Colonic mucosa (tissue), 4 donors: Measurements from ENCODE around the gene EVI5. TPM values are rescaled to one million over a fixed set of nuclear protein-coding genes. Genes with fewer than 3 reads are reported as not detected.
"Not testable (repeated sequence)": the region's sequence is repeated elsewhere in the genome, so short reads cannot be mapped to it uniquely, and the experiment has no call there.

Experiments
- DNase-seq: peaks from one replicate; pipeline ENCODE4 v3.0.0-alpha.2; 2020
- H3K27ac ChIP-seq: fragments of 200-600 bp; one replicate; pipeline ENCODE4 v1.8.0; 2021
- H3K27me3 ChIP-seq: fragments of 200-600 bp; one replicate; pipeline ENCODE4 v1.8.0; 2021
- H3K36me3 ChIP-seq: fragments of 200-600 bp; one replicate; pipeline ENCODE4 v1.8.0; 2021
- H3K4me1 ChIP-seq: fragments of 200-600 bp; one replicate; pipeline ENCODE4 v1.8.0; 2021; ENCODE audit warnings: mild to moderate bottlenecking
- H3K4me3 ChIP-seq: fragments of 200-600 bp; one replicate; pipeline ENCODE4 v1.8.0; 2021
- H3K9ac ChIP-seq, 2 donors: one replicate each; pipeline ENCODE4 v1.7.0; 2013; ENCODE audit warnings: control low read depth in 2 of 2, low read depth in 2 of 2, low read length in 2 of 2
- H3K9me3 ChIP-seq: fragments of 200-600 bp; one replicate; pipeline ENCODE4 v1.8.0; 2021
- intact Hi-C: fragments of 100-400 bp; cut with DNase I; formaldehyde crosslinking; loops from one replicate; pipeline ENCODE4 v1.14.1; 2022
- total RNA-seq, 2 donors: library from RNA; stranded (reverse); fragmentation: NEBNext Ultra II Directional in 1 of 2; extraction: Animal tissue kit (Norgen Biotek cat#: 25700) in 1 of 2; gene quantifications; one replicate each; pipeline ENCODE4 v1.2.1, GENCODE V29; 2021
- TF ChIP-seq, protein P1 (sequence below): fragments of 200-600 bp; IDR thresholded peaks from one replicate; pipeline ENCODE4 v1.8.0; 2022; ENCODE audit warnings: antibody characterized with exemption, mild to moderate bottlenecking
- donor health status: healthy.
- donor health status: DM: no; HTN: no; CAD: no.
- donor health status: DM: no; HTN: no; CAD: no.

The EVI5 gene
- total RNA-seq, 2 donors from 2014 or later: 23.9 to 29.0 TPM

DNA sequence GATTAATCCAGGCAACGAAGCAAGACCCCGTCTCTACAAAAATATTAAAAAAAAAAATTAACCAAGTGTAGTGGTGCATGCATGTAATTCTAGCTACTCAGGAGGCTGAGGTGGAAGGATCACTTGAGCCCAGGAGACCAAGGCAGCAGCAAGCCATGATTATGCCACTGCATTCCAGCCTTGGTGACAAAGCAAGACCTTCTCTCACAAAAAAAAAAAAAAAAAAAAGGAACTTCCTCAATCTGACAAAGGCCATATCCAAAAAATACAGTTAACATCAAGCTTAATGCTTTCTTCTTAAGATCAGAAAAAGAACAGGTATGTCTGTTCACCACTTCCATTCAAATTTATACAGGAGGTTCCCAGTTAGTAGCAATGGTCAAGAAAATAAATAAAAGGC lies 54.4 kb downstream of the EVI5 start:
- Histone ChIP-seq H3K4me3 (no peak overlapping the region), H3K9me3 (no peaks in the 10 kb centered on the region), H3K4me1 (no peaks in the 10 kb centered on the region), H3K9ac (no peak overlapping the region), H3K36me3 (no peaks in the 10 kb centered on the region), H3K27ac (no peak overlapping the region), H3K27me3 (no peaks in the 10 kb centered on the region)
- intact Hi-C loops: no loop called here
- TF ChIP-seq, protein P1, sequence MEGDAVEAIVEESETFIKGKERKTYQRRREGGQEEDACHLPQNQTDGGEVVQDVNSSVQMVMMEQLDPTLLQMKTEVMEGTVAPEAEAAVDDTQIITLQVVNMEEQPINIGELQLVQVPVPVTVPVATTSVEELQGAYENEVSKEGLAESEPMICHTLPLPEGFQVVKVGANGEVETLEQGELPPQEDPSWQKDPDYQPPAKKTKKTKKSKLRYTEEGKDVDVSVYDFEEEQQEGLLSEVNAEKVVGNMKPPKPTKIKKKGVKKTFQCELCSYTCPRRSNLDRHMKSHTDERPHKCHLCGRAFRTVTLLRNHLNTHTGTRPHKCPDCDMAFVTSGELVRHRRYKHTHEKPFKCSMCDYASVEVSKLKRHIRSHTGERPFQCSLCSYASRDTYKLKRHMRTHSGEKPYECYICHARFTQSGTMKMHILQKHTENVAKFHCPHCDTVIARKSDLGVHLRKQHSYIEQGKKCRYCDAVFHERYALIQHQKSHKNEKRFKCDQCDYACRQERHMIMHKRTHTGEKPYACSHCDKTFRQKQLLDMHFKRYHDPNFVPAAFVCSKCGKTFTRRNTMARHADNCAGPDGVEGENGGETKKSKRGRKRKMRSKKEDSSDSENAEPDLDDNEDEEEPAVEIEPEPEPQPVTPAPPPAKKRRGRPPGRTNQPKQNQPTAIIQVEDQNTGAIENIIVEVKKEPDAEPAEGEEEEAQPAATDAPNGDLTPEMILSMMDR: no peak
- no peak for DNase-seq

DNA sequence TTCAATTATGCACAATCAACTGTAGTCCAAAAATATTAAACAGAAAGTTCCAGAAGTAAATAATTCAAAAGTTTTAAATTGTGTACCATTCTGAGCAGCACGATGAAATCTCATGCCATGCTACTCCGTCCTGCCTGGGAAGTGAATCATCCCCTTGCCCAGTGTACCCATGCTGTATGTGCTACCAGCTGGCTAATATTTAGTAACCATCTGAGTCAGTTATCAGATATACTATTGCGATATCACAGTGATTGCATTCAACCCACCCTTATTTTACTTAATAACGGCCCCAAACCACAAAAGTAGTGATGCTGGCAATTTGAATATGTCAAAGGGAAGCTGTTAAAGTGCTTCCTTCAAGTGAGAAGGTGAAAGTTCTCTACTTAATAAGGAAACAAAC lies 56.2 kb downstream of the EVI5 start:
- Histone ChIP-seq H3K9ac (no peak overlapping the region), H3K4me3 (no peak overlapping the region), H3K9me3 (no peaks in the 10 kb centered on the region), H3K4me1 (no peaks in the 10 kb centered on the region), H3K36me3 (no peaks in the 10 kb centered on the region), H3K27ac (no peak overlapping the region), H3K27me3 (no peaks in the 10 kb centered on the region)
- no peak for DNase-seq
- intact Hi-C loops: no loop called here
- TF ChIP-seq, protein P1: no peak

DNA sequence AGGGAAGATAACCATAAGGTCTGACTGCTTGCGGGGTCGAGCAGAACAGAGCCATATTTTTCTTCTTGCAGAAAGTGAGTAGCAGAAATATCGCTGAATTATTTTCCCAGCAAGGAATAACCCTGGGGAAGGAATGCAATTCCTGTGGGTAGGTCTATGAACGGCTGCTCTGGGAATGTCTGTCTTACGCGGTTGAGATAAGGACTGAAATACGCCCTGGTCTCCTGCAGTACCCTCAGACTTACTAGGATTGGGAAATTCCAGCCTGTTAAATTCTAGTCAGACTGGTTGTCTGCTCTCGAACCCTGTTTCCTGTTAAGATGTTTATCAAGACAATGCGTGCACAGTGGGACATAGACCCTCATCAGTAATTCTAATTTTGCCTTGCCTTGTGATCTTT lies 61.2 kb downstream of the EVI5 start:
- H3K4me1 ChIP-seq, H3K9me3 ChIP-seq, H3K27ac ChIP-seq, intact Hi-C loops, H3K4me3 ChIP-seq, H3K27me3 ChIP-seq, H3K9ac ChIP-seq, H3K36me3 ChIP-seq, DNase-seq: not testable (repeated sequence)

DNA sequence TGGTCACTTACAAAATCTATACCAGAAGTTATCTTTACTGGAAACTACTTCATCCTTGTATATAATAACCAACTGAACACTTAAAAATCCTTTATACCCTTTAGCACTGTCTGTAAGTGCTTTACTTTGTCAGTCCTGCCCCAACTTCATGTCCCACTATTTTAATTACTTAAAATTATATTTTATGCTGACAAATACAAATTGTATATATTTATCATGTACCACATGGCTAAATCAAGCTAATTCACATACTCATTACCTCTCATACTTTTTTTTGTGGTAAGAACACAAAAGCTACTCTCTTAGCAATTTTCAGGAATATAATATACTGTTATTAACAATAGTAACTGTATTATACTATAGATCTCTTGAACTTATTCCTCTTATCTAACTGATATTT lies 63.0 kb downstream of the EVI5 start:
- intact Hi-C loops: no loop called here
- Histone ChIP-seq H3K27me3 (no peaks in the 10 kb centered on the region), H3K9me3 (no peaks in the 10 kb centered on the region), H3K4me3 (no peak overlapping the region), H3K36me3 (no peaks in the 10 kb centered on the region), H3K4me1 (no peaks in the 10 kb centered on the region), H3K27ac (no peak overlapping the region), H3K9ac (no peak overlapping the region)
- no peak for DNase-seq
- TF ChIP-seq, protein P1: no peak

DNA sequence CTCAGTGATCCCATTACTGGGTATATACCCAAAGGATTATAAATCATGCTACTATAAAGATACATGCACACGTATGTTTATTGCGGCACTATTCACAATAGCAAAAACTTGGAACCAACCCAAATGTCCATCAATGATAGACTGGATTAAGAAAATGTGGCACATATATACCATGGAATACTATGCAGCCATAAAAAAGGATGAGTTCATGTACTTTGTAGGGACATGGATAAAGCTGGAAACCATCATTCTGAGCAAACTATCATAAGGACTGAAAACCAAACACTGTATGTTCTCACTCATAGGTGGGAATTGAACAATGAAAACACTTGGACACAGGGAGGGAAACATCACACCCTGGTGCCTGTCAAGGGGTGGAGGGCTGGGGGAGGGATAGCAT lies 63.8 kb downstream of the EVI5 start:
- H3K27me3 ChIP-seq, H3K4me3 ChIP-seq, DNase-seq, H3K36me3 ChIP-seq, H3K27ac ChIP-seq, H3K9ac ChIP-seq, H3K9me3 ChIP-seq, intact Hi-C loops, H3K4me1 ChIP-seq: not testable (repeated sequence)

DNA sequence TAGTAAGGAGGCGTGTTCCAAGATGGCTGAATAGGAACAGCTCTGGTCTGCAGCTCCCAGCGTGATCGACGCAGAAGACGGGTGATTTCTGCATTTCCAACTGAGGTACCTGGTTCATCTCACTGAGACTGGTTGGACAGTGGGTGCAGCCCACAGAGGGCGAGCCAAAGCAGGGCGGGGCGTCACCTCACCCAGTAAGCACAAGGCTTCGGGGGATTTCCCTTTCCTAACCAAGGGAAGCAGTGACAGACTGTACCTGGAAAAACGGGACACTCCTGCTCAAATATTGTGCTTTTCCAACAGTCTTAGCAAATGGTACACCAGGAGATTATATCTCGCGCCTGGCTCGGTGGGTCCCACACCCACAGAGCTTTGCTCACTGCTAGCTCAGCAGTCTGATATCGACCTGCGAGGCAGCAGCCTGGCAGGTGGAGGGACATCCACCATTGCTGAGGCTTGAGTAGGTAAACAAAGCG lies 69.4 kb downstream of the EVI5 start:
- DNase-seq, intact Hi-C loops, H3K36me3 ChIP-seq, H3K9ac ChIP-seq, H3K27me3 ChIP-seq, H3K9me3 ChIP-seq, H3K4me1 ChIP-seq, H3K4me3 ChIP-seq, H3K27ac ChIP-seq: not testable (repeated sequence)

DNA sequence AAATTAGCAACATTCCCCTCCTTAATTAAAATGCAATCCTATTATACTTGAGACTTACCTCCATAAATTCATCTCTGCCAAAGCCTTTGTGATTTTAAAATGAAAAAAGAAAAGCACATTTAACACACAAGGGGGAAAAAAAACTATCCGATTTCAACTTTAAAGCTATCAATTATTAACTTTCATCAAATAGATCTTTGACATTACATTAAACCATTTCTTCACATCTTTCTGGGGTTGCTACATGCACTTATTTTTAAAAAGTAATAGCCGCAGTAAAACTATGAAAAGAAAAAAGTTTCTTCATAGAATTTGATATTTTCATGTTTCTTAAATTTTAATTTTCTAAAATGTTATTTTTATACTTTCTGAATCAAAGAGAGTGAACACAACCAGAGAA lies 71.0 kb downstream of the EVI5 start:
- no peaks in the 10 kb centered on the region for H3K27me3 ChIP-seq
- no peaks in the 10 kb centered on the region for H3K9me3 ChIP-seq
- TF ChIP-seq, protein P1: no peak
- no peak overlapping the region for H3K27ac ChIP-seq
- H3K4me3 ChIP-seq: no peak overlapping the region
- no peaks in the 10 kb centered on the region for H3K4me1 ChIP-seq
- H3K9ac ChIP-seq: no peak overlapping the region
- intact Hi-C loops: no loop called here
- no peak for DNase-seq
- no peaks in the 10 kb centered on the region for H3K36me3 ChIP-seq
